Brain microvascular endothelial cell (primary cell): Measurements from ENCODE around the gene SLC2A9.

Experiments used
- DNase-seq: peaks from one replicate; pipeline ENCODE4 v3.0.0-alpha.2; 2020
- H3K27ac ChIP-seq: fragments of 250-450 bp; sonication (Bioruptor Pico); 2 replicates; pipeline ENCODE4 v1.5.1; 2020; ENCODE audit warnings: mild to moderate bottlenecking, moderate library complexity
- H3K27me3 ChIP-seq: fragments of 250-450 bp; sonication (Bioruptor Pico); replicated peaks from 2 replicates; pipeline ENCODE4 v1.5.1; 2020; ENCODE audit warnings: mild to moderate bottlenecking
- H3K36me3 ChIP-seq: fragments of 250-450 bp; sonication (Bioruptor Pico); replicated peaks from 2 replicates; pipeline ENCODE4 v1.5.1; 2020; ENCODE audit warnings: mild to moderate bottlenecking
- H3K4me3 ChIP-seq: 2 replicates; pipeline ENCODE4 v1.5.1; 2011; ENCODE audit warnings: low read depth, mild to moderate bottlenecking, control low read depth, low read length, moderate library complexity
- CTCF ChIP-seq: IDR thresholded peaks from 2 replicates; pipeline ENCODE4 v1.5.1; 2011; ENCODE audit warnings: low read depth, mild to moderate bottlenecking, moderate library complexity, low read length, control low read depth, inconsistent platforms; ENCODE audit errors: missing control alignments
- in situ Hi-C: cut with HindIII; loops from 2 replicates; pipeline ENCODE4 v1.10.0; 2017; ENCODE audit warnings: low sequenced_read_pairs, low pct_ligation_motif_present

Gene SLC2A9

GRCh38 chr4:10017037-10017893 is 4.0 kb downstream of the SLC2A9 start:
- Histone ChIP-seq H3K27me3 (no peaks in the 10 kb centered on the region), H3K27ac (no peak overlapping the region), H3K36me3 (no peaks in the 10 kb centered on the region), H3K4me3 (no peak overlapping the region)
- in situ Hi-C loops = no loop called here
- no peak for TF ChIP-seq CTCF
- no peak for DNase-seq

GRCh38 chr4:10016169-10016568 is 5.1 kb downstream of the SLC2A9 start:
- no peak for TF ChIP-seq CTCF
- Histone ChIP-seq H3K4me3 (no peak overlapping the region), H3K27me3 (no peaks in the 10 kb centered on the region), H3K36me3 (no peaks in the 10 kb centered on the region), H3K27ac (no peak overlapping the region)
- no peak for DNase-seq
- in situ Hi-C loops = no loop called here

GRCh38 chr4:10015140-10015753 is 6.0 kb downstream of the SLC2A9 start:
- H3K27ac ChIP-seq = no peak overlapping the region
- in situ Hi-C loops = no loop called here

GRCh38 chr4:10013722-10014121 is 7.6 kb downstream of the SLC2A9 start:
- in situ Hi-C loops = no loop called here

More at GRCh38 chr4:10015140-10015753, 6.0 kb downstream of the SLC2A9 start:
- H3K4me3 ChIP-seq = no peak overlapping the region
- no peaks in the 10 kb centered on the region for H3K27me3 ChIP-seq
- DNase-seq = peak; percentile 57
- H3K36me3 ChIP-seq = no peaks in the 10 kb centered on the region
- TF ChIP-seq CTCF = peak; percentile 69

GRCh38 chr4:10011885-10012284 is 9.4 kb downstream of the SLC2A9 start:
- no peaks in the 10 kb centered on the region for H3K36me3 ChIP-seq
- TF ChIP-seq CTCF = no peak
- no peaks in the 10 kb centered on the region for H3K27me3 ChIP-seq
- H3K27ac ChIP-seq = no peak overlapping the region
- DNase-seq = no peak
- H3K4me3 ChIP-seq = no peak overlapping the region
- in situ Hi-C loops = no loop called here

More at GRCh38 chr4:10013722-10014121, 7.6 kb downstream of the SLC2A9 start:
- Histone ChIP-seq H3K27me3 (no peaks in the 10 kb centered on the region), H3K4me3 (no peak overlapping the region), H3K27ac (no peak overlapping the region), H3K36me3 (no peaks in the 10 kb centered on the region)
- peak; percentile 60 for TF ChIP-seq CTCF
- DNase-seq = peak; percentile 38
